AG10803 (cell line): ENCODE measurements around the gene ZSCAN10.
"Not testable (repeated sequence)": the region's sequence is repeated elsewhere in the genome, so short reads cannot be mapped to it uniquely, and the experiment has no call there.

Experiments used
- DNase-seq: peaks from one replicate; pipeline ENCODE4 v3.0.0; 2010; ENCODE audit warnings: low read depth
- H3K4me3 ChIP-seq: 2 replicates; pipeline ENCODE4 v1.5.1; 2011; ENCODE audit warnings: mild to moderate bottlenecking, low read length, control low read depth
- TF ChIP-seq, protein P1 (sequence below): conservative IDR thresholded peaks from 2 replicates; pipeline ENCODE4 v1.5.1; 2011; ENCODE audit warnings: mild to moderate bottlenecking, low read length, control low read depth, inconsistent platforms

Gene ZSCAN10

DNA sequence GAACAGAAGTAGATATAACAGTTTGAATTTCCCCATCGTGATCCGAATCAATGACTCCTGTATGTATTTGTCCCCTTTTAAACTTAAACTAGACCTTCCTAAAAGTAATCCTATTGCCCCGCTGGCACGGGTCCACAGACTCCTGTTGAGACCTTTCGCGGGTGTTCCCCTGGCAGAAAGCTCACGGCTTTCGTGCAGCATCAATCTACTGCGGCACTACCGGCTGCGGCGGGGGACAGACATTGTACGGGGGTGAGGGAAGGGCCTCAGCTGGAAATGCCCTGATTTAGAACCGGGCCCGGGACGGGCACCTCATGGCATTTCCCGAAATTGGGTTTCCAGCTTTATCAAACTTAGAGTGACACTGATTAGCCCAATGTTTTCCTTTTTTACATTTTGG, 19.1 kb downstream of the ZSCAN10 start:
- TF ChIP-seq, protein P1, sequence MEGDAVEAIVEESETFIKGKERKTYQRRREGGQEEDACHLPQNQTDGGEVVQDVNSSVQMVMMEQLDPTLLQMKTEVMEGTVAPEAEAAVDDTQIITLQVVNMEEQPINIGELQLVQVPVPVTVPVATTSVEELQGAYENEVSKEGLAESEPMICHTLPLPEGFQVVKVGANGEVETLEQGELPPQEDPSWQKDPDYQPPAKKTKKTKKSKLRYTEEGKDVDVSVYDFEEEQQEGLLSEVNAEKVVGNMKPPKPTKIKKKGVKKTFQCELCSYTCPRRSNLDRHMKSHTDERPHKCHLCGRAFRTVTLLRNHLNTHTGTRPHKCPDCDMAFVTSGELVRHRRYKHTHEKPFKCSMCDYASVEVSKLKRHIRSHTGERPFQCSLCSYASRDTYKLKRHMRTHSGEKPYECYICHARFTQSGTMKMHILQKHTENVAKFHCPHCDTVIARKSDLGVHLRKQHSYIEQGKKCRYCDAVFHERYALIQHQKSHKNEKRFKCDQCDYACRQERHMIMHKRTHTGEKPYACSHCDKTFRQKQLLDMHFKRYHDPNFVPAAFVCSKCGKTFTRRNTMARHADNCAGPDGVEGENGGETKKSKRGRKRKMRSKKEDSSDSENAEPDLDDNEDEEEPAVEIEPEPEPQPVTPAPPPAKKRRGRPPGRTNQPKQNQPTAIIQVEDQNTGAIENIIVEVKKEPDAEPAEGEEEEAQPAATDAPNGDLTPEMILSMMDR, result no peak
- H3K4me3 ChIP-seq, result no peak overlapping the region
- no peak for DNase-seq

DNA sequence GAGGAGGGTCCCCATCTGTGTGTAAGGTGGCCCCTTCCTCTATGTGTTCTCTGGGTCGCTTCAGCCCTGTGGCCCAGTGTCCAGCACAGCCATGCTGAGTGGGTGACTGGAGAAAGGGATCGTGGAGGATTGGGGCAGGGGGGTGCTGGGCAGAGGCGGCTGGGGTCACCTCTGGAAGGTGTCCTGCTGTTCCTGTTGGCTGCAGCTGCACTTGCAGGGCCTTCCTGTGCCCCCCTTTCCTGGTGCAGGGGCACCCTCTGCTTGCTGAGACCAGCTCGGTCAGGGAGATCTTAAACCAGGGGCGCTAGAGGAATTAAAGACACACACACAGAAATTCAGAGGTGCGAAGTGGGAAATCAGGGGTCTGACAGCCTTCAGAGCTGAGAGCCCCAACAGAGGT, 22.5 kb downstream of the ZSCAN10 start:
- DNase-seq, result no peak
- TF ChIP-seq, protein P1, result no peak
- no peak overlapping the region for H3K4me3 ChIP-seq

DNA sequence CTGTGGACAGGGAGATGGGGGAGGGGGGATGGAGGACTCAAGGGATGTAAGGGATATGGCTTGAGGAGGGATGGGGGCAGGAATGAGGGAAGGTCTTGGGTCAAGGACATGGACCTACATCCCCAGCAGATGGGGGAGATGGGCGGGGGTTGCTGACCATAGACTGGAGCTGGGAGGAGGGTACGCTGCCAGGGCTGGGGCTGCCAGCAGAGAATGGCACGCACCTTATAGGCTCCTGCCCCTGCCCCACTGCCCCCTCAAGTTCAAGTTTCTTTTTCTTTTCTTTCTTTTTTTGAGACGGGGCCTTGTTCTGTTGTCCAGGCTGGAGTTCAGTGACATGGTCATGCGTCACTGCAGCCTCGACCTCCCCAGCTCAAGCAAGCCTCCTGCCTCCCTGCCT, 23.1 kb downstream of the ZSCAN10 start:
- H3K4me3 ChIP-seq, DNase-seq: not testable (repeated sequence)

DNA sequence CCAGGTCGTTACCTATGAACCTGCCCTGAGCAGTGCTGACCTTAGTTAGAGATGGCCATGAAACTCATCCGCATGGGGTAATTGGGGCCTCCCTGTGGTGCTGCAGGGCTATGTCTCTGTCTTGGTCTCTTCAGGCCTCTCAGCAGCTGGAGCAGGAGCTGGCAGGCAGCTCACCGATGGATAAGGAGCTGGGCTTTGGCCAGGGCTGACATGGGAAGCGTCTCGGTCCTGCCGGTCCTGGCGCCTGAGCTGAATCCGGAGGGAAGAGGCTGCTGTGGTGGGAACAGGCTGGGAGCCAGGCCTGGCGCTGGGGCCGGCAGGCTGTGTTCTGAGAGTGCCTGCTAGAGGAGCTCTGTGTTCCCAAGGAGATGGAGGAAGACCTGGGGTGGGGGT, 23.6 kb downstream of the ZSCAN10 start:
- DNase-seq, result no peak
- no peak overlapping the region for H3K4me3 ChIP-seq
- TF ChIP-seq, protein P1, result no peak

DNA sequence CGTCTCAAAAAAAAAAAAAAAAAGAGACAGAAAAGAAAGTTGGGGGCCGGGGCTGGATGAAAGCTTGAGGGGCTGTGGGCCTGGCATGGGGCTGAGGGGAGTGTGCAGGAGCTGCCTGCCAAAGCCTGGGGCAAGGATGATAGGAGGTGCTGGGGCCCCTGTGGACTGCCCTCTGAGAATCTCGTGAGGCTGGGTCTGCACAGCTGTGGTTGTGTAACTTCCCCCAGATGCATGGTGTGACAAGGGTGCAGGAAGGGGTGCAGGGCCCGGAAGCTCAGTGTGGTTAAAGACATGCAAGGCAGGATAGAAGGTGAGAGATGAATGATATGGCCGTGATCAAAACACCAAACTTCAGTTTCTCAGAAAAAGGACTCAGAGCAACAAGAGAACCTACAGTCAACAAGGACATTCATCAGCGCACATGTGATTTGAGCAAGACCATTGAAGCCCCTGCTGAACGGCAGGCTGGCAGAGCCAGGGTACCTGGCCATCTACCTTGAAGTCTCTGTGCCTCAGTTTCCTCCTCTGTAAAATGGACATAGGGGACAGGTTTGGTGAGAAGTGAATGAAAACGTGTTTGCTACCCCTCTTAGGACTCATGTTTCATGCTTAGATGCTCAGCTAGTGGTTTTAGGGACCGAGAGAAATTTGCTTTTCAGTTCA, 24.1 kb downstream of the ZSCAN10 start:
- TF ChIP-seq, protein P1, result no peak
- no peak overlapping the region for H3K4me3 ChIP-seq
- DNase-seq, result no peak

DNA sequence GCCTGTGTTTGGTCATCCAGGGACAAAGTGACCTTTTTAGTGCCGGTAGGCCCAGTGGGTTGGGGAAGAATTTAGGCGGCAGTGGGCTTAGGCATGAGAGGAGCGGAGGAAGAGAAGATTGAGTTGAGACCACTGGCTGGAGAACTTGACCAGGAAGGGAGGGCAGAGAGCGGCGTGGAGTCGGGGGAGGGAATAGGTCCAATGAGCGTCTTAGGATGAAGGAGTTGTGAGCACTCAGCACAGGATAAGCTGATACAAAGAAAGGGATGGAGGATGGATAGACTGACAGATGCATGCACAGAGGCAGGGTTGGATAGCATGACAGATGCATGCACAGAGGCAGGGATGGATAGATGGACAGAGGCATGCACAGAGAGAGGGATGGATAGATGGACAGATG, 25.6 kb downstream of the ZSCAN10 start:
- TF ChIP-seq, protein P1, result no peak
- DNase-seq, result no peak
- H3K4me3 ChIP-seq, result no peak overlapping the region

DNA sequence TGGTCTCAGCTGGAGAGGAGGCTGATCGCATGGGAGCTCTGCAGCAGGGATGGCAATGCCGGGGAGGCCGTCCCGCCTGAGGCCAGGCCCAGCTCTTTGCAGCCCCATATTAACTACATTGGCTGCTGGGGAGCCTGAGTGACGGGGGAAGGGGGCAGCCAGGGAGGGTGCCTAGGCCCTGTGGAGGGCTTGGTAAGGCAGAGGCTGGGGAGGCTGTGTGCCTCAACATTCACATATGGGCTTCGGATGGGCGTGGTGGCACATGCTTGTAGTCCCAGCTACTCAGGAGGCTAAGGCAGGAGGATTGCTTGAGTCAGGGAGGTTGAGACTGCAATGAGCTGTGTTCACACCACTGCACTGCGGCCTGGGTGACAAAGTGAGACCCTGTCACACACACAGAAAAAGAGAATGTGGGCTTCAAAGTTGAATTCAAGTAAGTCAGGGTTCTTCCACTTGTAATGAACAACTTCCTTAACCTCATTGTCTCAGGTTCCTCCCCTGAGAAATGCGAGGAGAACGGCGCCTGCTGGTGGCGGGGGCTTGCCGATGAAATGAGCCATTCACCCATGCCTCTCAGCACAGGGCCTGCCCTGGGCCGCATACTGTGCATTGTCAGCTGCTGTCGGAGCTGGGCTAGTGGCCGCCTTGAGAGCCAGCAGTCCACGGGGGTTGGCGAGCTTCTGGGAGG, 26.4 kb downstream of the ZSCAN10 start:
- DNase-seq, result not testable (repeated sequence)

DNA sequence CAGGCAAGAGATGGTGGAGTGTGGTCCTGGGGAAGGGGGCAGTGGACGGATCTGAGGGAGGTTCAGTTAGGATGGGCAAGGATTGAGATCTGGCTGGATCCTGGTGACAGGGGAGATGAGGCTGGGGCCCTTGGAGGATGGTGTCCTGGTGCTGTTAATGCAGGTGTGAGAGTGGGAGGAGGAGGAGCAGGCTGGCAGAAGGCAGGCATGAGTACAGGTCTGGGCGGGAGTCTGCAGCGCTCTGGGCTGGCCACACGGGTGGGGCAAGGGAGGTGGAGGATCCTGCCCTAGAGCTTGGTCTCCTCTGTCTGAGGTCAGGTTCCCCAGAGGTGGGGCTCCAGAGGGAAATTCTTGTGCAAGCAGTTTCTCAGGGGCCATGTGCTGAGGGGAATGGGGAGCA, 26.9 kb downstream of the ZSCAN10 start:
- DNase-seq, H3K4me3 ChIP-seq: not testable (repeated sequence)

More for the DNA sequence above, 26.4 kb downstream of the ZSCAN10 start:
- H3K4me3 ChIP-seq, result not testable (repeated sequence)
